Ovary (tissue), 3 donors: ENCODE measurements around the gene NCAM1.

Experiments
- POLR2A ChIP-seq: fragments of 450-650 bp; IDR thresholded peaks from one replicate; pipeline ENCODE4 v1.6.1; 2017; ENCODE audit warnings: antibody characterized with exemption, mild to moderate bottlenecking, moderate library complexity
- TF ChIP-seq, protein P1 (sequence below), 3 donors: fragments of 450-650 bp in 2 of 3; fragments of 200-600 bp in 1 of 3; IDR thresholded peaks; one replicate each; pipeline versions ENCODE4 v1.5.1 to v1.8.0; 2016 to 2022; ENCODE audit warnings: antibody characterized with exemption in 3 of 3, mild to moderate bottlenecking in 1 of 3
- donor health status: DM: no; HTN: no; CAD: no.

DNA sequence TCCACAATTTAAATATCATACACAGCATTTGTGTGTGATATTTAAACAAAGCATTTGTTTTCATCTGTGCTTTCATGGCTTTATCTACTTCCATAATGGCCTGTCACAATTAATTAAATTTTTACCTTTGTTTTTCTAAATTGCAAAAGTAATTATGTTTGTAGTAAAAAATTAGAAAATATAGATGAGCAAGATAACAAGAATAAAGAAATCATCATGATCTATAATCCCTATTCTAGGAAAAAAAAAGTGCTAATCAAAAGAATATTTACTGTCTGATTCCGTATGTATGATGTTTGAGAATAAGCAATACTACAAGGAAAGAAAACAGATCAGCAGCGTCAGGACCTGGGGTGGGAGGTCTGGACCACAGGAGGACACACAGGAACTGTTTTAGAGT, 149.9 kb downstream of the NCAM1 start:
- TF ChIP-seq, protein P1, sequence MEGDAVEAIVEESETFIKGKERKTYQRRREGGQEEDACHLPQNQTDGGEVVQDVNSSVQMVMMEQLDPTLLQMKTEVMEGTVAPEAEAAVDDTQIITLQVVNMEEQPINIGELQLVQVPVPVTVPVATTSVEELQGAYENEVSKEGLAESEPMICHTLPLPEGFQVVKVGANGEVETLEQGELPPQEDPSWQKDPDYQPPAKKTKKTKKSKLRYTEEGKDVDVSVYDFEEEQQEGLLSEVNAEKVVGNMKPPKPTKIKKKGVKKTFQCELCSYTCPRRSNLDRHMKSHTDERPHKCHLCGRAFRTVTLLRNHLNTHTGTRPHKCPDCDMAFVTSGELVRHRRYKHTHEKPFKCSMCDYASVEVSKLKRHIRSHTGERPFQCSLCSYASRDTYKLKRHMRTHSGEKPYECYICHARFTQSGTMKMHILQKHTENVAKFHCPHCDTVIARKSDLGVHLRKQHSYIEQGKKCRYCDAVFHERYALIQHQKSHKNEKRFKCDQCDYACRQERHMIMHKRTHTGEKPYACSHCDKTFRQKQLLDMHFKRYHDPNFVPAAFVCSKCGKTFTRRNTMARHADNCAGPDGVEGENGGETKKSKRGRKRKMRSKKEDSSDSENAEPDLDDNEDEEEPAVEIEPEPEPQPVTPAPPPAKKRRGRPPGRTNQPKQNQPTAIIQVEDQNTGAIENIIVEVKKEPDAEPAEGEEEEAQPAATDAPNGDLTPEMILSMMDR (IDR thresholded peaks at IDR 0.05): no peak
- TF ChIP-seq POLR2A: no peak
